ENCODE results near the gene ATP6V1B1. TPM values are rescaled to one million over a fixed set of nuclear protein-coding genes. Genes with fewer than 3 reads are reported as not detected.

The ATP6V1B1 gene
- total RNA-seq, 2 experiments from 2014 or later: not detected

- ATAC-seq (no peak), DNase-seq (no peak)
- H3K27ac Mint-ChIP-seq: no peak overlapping the region
- ChIA-PET CTCF (interaction anchor here (1.6 kb wide), 1 partner anchor 18 kb away, joined by 5 read pairs; no protein-coding TSS in a partner anchor), POLR2A (no interaction called here)
- no peak overlapping the region for H3K4me3 Mint-ChIP-seq
- H3K9me3 Mint-ChIP-seq (ENCODE audit: low read depth): no peaks in the 10 kb centered on the region
- intact Hi-C loops (cut with DNase I, micrococcal nuclease): no loop called here
- H3K27me3 Mint-ChIP-seq: peaks cover 5% of the 10 kb centered on the region
- no peaks in the 10 kb centered on the region for H3K4me1 Mint-ChIP-seq
- H3K36me3 Mint-ChIP-seq (ENCODE audit: low read depth): no peaks in the 10 kb centered on the region
Observed at GRCh38 chr2:70930371-70931329, 5.0 kb upstream of the ATP6V1B1 start.

- ATAC-seq (no peak), DNase-seq (no peak)
- H3K4me1 Mint-ChIP-seq: no peaks in the 10 kb centered on the region
- CTCF ChIA-PET: interaction anchor here (0.6 to 1.6 kb wide), 2 partner anchors 17 to 72 kb away, joined by 3 to 5 read pairs; no protein-coding TSS in a partner anchor
- H3K27me3 Mint-ChIP-seq: peaks cover 8% of the 10 kb centered on the region
- H3K4me3 Mint-ChIP-seq: no peak overlapping the region
- H3K9me3 Mint-ChIP-seq (ENCODE audit: low read depth): no peaks in the 10 kb centered on the region
- POLR2A ChIA-PET: no interaction called here
- H3K27ac Mint-ChIP-seq: no peak overlapping the region
- intact Hi-C loops (cut with DNase I, micrococcal nuclease): no loop called here
- H3K36me3 Mint-ChIP-seq (ENCODE audit: low read depth): no peaks in the 10 kb centered on the region
Observed at GRCh38 chr2:70931376-70932000, 4.2 kb upstream of the ATP6V1B1 start.

- ATAC-seq (no peak), DNase-seq (no peak)
- Mint-ChIP-seq H3K27me3 (peaks cover 9% of the 10 kb centered on the region), H3K9me3 (ENCODE audit: low read depth) (no peaks in the 10 kb centered on the region), H3K27ac (no peak overlapping the region), H3K36me3 (ENCODE audit: low read depth) (no peaks in the 10 kb centered on the region), H3K4me1 (no peaks in the 10 kb centered on the region), H3K4me3 (no peak overlapping the region)
- intact Hi-C loops (cut with DNase I, micrococcal nuclease): no loop called here
- ChIA-PET POLR2A (no interaction called here), CTCF (interaction anchor here (1.8 to 4.9 kb wide), 3 partner anchors 14 to 68 kb away, joined by 4 to 26 read pairs (median 5); no protein-coding TSS in a partner anchor)
Observed at GRCh38 chr2:70932631-70933230, 3.0 kb upstream of the ATP6V1B1 start.

GRCh38 chr2:70934981-70935380 lies 719 bp upstream of the ATP6V1B1 start:
- DNase-seq: no peak

GRCh38 chr2:70936165-70936978 lies 672 bp downstream of the ATP6V1B1 start:
- ChIA-PET CTCF (interaction anchor here (0.7 to 4.9 kb wide), 3 partner anchors 11 to 281 kb away, joined by 3 to 26 read pairs (median 4); no protein-coding TSS in a partner anchor), POLR2A (no interaction called here)
- intact Hi-C loops (cut with DNase I, micrococcal nuclease): no loop called here
- no peaks in the 10 kb centered on the region for H3K36me3 Mint-ChIP-seq (ENCODE audit: low read depth)
- no peaks in the 10 kb centered on the region for H3K9me3 Mint-ChIP-seq (ENCODE audit: low read depth)
- no peak overlapping the region for H3K27ac Mint-ChIP-seq
- ATAC-seq: no peak
- no peaks in the 10 kb centered on the region for H3K4me1 Mint-ChIP-seq
- no peak for DNase-seq
- no peak overlapping the region for H3K4me3 Mint-ChIP-seq
- H3K27me3 Mint-ChIP-seq: peaks cover 11% of the 10 kb centered on the region

More at GRCh38 chr2:70934981-70935380, 719 bp upstream of the ATP6V1B1 start:
- peaks cover 11% of the 10 kb centered on the region for H3K27me3 Mint-ChIP-seq
- no peak for ATAC-seq
- ChIA-PET POLR2A (no interaction called here), CTCF (interaction anchor here (0.9 to 4.9 kb wide), 6 partner anchors 12 to 168 kb away, joined by 3 to 26 read pairs (median 4); no protein-coding TSS in a partner anchor)
- H3K27ac Mint-ChIP-seq: no peak overlapping the region
- no peaks in the 10 kb centered on the region for H3K36me3 Mint-ChIP-seq (ENCODE audit: low read depth)
- intact Hi-C loops (cut with DNase I, micrococcal nuclease): no loop called here
- no peaks in the 10 kb centered on the region for H3K9me3 Mint-ChIP-seq (ENCODE audit: low read depth)
- H3K4me3 Mint-ChIP-seq: no peak overlapping the region
- no peaks in the 10 kb centered on the region for H3K4me1 Mint-ChIP-seq

- intact Hi-C loops (cut with DNase I, micrococcal nuclease): no loop called here
- no peaks in the 10 kb centered on the region for H3K4me1 Mint-ChIP-seq
- H3K27ac Mint-ChIP-seq: no peak overlapping the region
- no peaks in the 10 kb centered on the region for H3K36me3 Mint-ChIP-seq (ENCODE audit: low read depth)
- ChIA-PET CTCF (interaction anchor here (4.9 kb wide), 1 partner anchor 10 kb away, joined by 26 read pairs; no protein-coding TSS in a partner anchor), POLR2A (no interaction called here)
- H3K4me3 Mint-ChIP-seq: no peak overlapping the region
- H3K27me3 Mint-ChIP-seq: peaks cover 11% of the 10 kb centered on the region
- ATAC-seq: no peak
- no peaks in the 10 kb centered on the region for H3K9me3 Mint-ChIP-seq (ENCODE audit: low read depth)
- DNase-seq: no peak
Observed at GRCh38 chr2:70936979-70937811, 1.5 kb downstream of the ATP6V1B1 start.

- ATAC-seq (no peak), DNase-seq (no peak)
- Mint-ChIP-seq H3K27ac (no peak overlapping the region), H3K27me3 (peaks cover 11% of the 10 kb centered on the region), H3K9me3 (ENCODE audit: low read depth) (no peaks in the 10 kb centered on the region), H3K4me1 (no peaks in the 10 kb centered on the region), H3K4me3 (no peak overlapping the region), H3K36me3 (ENCODE audit: low read depth) (no peaks in the 10 kb centered on the region)
- CTCF ChIA-PET: interaction anchor here (4.9 kb wide), 1 partner anchor 9 kb away, joined by 26 read pairs; no protein-coding TSS in a partner anchor
- intact Hi-C loops (cut with DNase I, micrococcal nuclease): no loop called here
- POLR2A ChIA-PET: no interaction called here
Observed at GRCh38 chr2:70937866-70938585, 2.3 kb downstream of the ATP6V1B1 start.

GRCh38 chr2:70938586-70938950 lies 2.9 kb downstream of the ATP6V1B1 start:
- H3K27ac Mint-ChIP-seq: no peak overlapping the region
- no peak for ATAC-seq
- no peaks in the 10 kb centered on the region for H3K9me3 Mint-ChIP-seq (ENCODE audit: low read depth)
- intact Hi-C loops (cut with DNase I, micrococcal nuclease): no loop called here
- H3K27me3 Mint-ChIP-seq: peaks cover 9% of the 10 kb centered on the region
- DNase-seq: no peak
- H3K4me1 Mint-ChIP-seq: no peaks in the 10 kb centered on the region
- H3K4me3 Mint-ChIP-seq: no peak overlapping the region
- ChIA-PET CTCF (interaction anchor here (1.5 kb wide), 1 partner anchor 10 kb away, joined by 12 read pairs; no protein-coding TSS in a partner anchor), POLR2A (no interaction called here)
- no peaks in the 10 kb centered on the region for H3K36me3 Mint-ChIP-seq (ENCODE audit: low read depth)

GRCh38 chr2:70939001-70939838 lies 3.5 kb downstream of the ATP6V1B1 start:
- Mint-ChIP-seq H3K4me1 (no peaks in the 10 kb centered on the region), H3K27ac (no peak overlapping the region), H3K27me3 (peaks cover 11% of the 10 kb centered on the region), H3K4me3 (no peak overlapping the region), H3K9me3 (ENCODE audit: low read depth) (no peaks in the 10 kb centered on the region), H3K36me3 (ENCODE audit: low read depth) (no peaks in the 10 kb centered on the region)
- DNase-seq (no peak), ATAC-seq (no peak)
- intact Hi-C loops (cut with DNase I, micrococcal nuclease): no loop called here
- ChIA-PET POLR2A (no interaction called here), CTCF (interaction anchor here (0.9 to 1.5 kb wide), 2 partner anchors 9 to 19 kb away, joined by 3 to 12 read pairs; no protein-coding TSS in a partner anchor)

All from activated CD4-positive, alpha-beta T cell treated with anti-CD3 and anti-CD28 coated beads for 36 hours (primary cell).